GM15510 (cell line): ENCODE data around the gene SNAP47.

Experiments used
- POLR2A ChIP-seq: IDR thresholded peaks from 3 replicates; pipeline ENCODE4 v1.6.1; 2011; ENCODE audit warnings: borderline replicate concordance; ENCODE audit not compliant: insufficient read length; ENCODE audit errors: extremely low read depth

The SNAP47 gene

GRCh38 chr1:227730630-227731151, 4.5 kb upstream of the SNAP47 start:
- TF ChIP-seq POLR2A, result no peak

- TF ChIP-seq POLR2A, result no peak
Observed at GRCh38 chr1:227731241-227731677, 4.0 kb upstream of the SNAP47 start.

GRCh38 chr1:227731696-227732585, 3.3 kb upstream of the SNAP47 start:
- no peak for TF ChIP-seq POLR2A

- TF ChIP-seq POLR2A, result no peak
Observed at GRCh38 chr1:227732586-227733308, 2.5 kb upstream of the SNAP47 start.

GRCh38 chr1:227733309-227733705, 1.9 kb upstream of the SNAP47 start:
- no peak for TF ChIP-seq POLR2A

GRCh38 chr1:227733751-227734545, 1.3 kb upstream of the SNAP47 start:
- TF ChIP-seq POLR2A, result no peak

GRCh38 chr1:227734546-227734855, 734 bp upstream of the SNAP47 start:
- no peak for TF ChIP-seq POLR2A

GRCh38 chr1:227735539-227736285, 477 bp downstream of the SNAP47 start:
- no peak for TF ChIP-seq POLR2A

GRCh38 chr1:227736814-227737432, 1.7 kb downstream of the SNAP47 start:
- TF ChIP-seq POLR2A, result no peak

- TF ChIP-seq POLR2A, result no peak
Observed at GRCh38 chr1:227738820-227739219, 3.6 kb downstream of the SNAP47 start.

- TF ChIP-seq POLR2A, result no peak
Observed at GRCh38 chr1:227739636-227740035, 4.4 kb downstream of the SNAP47 start.

GRCh38 chr1:227740401-227740960, 5.2 kb downstream of the SNAP47 start:
- TF ChIP-seq POLR2A, result no peak

- TF ChIP-seq POLR2A, result no peak
Observed at GRCh38 chr1:227741166-227741870, 6.1 kb downstream of the SNAP47 start.
